Measurements from ENCODE around the gene NPDC1.
A peak's percentile ranks its signal among the peaks of the same experiment; 100 is the strongest.

The NPDC1 gene

DNA sequence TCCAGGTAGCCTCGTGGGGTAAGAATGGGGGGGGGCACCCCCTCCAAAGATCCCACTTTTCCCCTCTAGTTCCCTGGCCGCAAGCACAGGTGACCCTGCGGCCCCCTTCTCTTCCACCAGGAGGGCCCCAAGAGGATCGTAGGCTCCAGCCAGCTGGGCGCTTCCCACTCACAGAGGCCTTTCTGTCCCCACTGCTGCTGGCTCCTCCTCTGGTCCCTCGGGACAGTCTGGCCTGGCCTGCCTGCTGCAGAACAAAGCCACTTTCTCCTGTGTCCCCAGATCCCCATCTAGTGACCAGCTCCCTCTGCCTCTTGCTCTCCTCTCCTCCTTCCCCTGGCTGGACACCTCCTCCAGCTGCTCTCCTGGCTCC, 24.9 kb upstream of the NPDC1 start:
- Histone ChIP-seq H2BK120ac (ENCODE audit: low read depth, low read length) (no peak overlapping the region), H3K4me2 (ENCODE audit: low read length, poor library complexity, severe bottlenecking) (peak overlapping the region; percentile 86), H2AFZ (ENCODE audit: low read depth, low read length) (no peak overlapping the region), H3K27me3 (ENCODE audit: control insufficient read depth in 1 of 2, insufficient read depth in 1 of 2, low read length in 2 of 2) (peaks cover 0 to 10% of the 10 kb centered on the region in 2 experiments), H4K8ac (ENCODE audit: low read length) (peak overlapping the region; percentile 85), H3K27ac (ENCODE audit: low read length, poor library complexity, severe bottlenecking) (no peak overlapping the region), H3K14ac (ENCODE audit: low read length in 2 of 2) (no peak overlapping the region), H3K18ac (ENCODE audit: low read depth in 1 of 2, low read length in 2 of 2) (peak overlapping the region in 1 of 2 experiments; percentile 27), H3K9ac (ENCODE audit: low read length) (no peak overlapping the region), H3K4me1 (ENCODE audit: control insufficient read depth, insufficient read depth, low read depth, low read length) (peaks cover 16% of the 10 kb centered on the region), H2BK5ac (ENCODE audit: low read depth, low read length, poor library complexity, severe bottlenecking) (no peak overlapping the region), H3K4ac (ENCODE audit: low read depth in 1 of 2, low read length in 2 of 2) (no peak overlapping the region), H3K4me3 (ENCODE audit: insufficient read depth in 1 of 2, low read depth in 1 of 2, low read length in 2 of 2) (peak overlapping the region; percentile 24 to 60), H3K23ac (ENCODE audit: low read length in 2 of 2) (no peak overlapping the region), H3K79me1 (replicated peaks; ENCODE audit: low read length, poor library complexity, severe bottlenecking) (no peaks in the 10 kb centered on the region), H2BK15ac (ENCODE audit: low read depth, poor library complexity, severe bottlenecking) (no peak overlapping the region), H4K91ac (ENCODE audit: low read length) (peak overlapping the region; percentile 14), H2AK5ac (ENCODE audit: low read length, severe bottlenecking) (no peak overlapping the region), H3K9me3 (ENCODE audit: control insufficient read depth, low read length) (no peaks in the 10 kb centered on the region), H3K36me3 (ENCODE audit: control insufficient read depth in 1 of 2, insufficient read depth in 2 of 2, low read depth in 1 of 2, low read length in 2 of 2) (no peaks in the 10 kb centered on the region), H2BK12ac (ENCODE audit: low read length in 2 of 2) (peak overlapping the region; percentile 17 to 20)
- DNase-seq, result peak; percentile 24
- WGBS, result 28% methylated on average over 6 of the region's 6 CpGs

- Histone ChIP-seq H3K4me2 (ENCODE audit: low read length, poor library complexity, severe bottlenecking) (peak within 1 kb of the TSS; percentile 86), H3K27me3 (ENCODE audit: control insufficient read depth in 1 of 2, insufficient read depth in 1 of 2, low read length in 2 of 2) (peaks cover 0 to 10% of the 10 kb centered on the region in 2 experiments), H3K27ac (ENCODE audit: low read length, poor library complexity, severe bottlenecking) (no peak within 1 kb of the TSS), H3K23ac (ENCODE audit: low read length in 2 of 2) (peak within 1 kb of the TSS in 1 of 2 experiments; percentile 38), H3K79me1 (replicated peaks; ENCODE audit: low read length, poor library complexity, severe bottlenecking) (no peaks in the 10 kb centered on the region), H3K4me3 (ENCODE audit: insufficient read depth in 1 of 2, low read depth in 1 of 2, low read length in 2 of 2) (peak within 1 kb of the TSS; percentile 58 to 60), H2BK5ac (ENCODE audit: low read depth, low read length, poor library complexity, severe bottlenecking) (no peak within 1 kb of the TSS), H3K18ac (ENCODE audit: low read depth in 1 of 2, low read length in 2 of 2) (peak within 1 kb of the TSS in 1 of 2 experiments; percentile 27), H4K91ac (ENCODE audit: low read length) (peak within 1 kb of the TSS; percentile 14), H3K9ac (ENCODE audit: low read length) (no peak within 1 kb of the TSS), H4K8ac (ENCODE audit: low read length) (peak within 1 kb of the TSS; percentile 85), H2BK15ac (ENCODE audit: low read depth, poor library complexity, severe bottlenecking) (peak within 1 kb of the TSS; percentile 12), H3K36me3 (ENCODE audit: control insufficient read depth in 1 of 2, insufficient read depth in 2 of 2, low read depth in 1 of 2, low read length in 2 of 2) (no peaks in the 10 kb centered on the region), H3K14ac (ENCODE audit: low read length in 2 of 2) (no peak within 1 kb of the TSS), H2BK12ac (ENCODE audit: low read length in 2 of 2) (peak within 1 kb of the TSS; percentile 17 to 20), H3K4me1 (ENCODE audit: control insufficient read depth, insufficient read depth, low read depth, low read length) (peaks cover 16% of the 10 kb centered on the region), H3K4ac (ENCODE audit: low read depth in 1 of 2, low read length in 2 of 2) (no peak within 1 kb of the TSS), H2BK120ac (ENCODE audit: low read depth, low read length) (no peak within 1 kb of the TSS), H2AFZ (ENCODE audit: low read depth, low read length) (peak within 1 kb of the TSS; percentile 10), H2AK5ac (ENCODE audit: low read length, severe bottlenecking) (no peak within 1 kb of the TSS), H3K9me3 (ENCODE audit: control insufficient read depth, low read length) (no peaks in the 10 kb centered on the region)
- 0% methylated on average over 30 of the region's 74 CpGs for WGBS
- peak; percentile 92 for DNase-seq
Measured at GRCh38 chr9:137070201-137070905, 24.4 kb upstream of the NPDC1 start, which contains the start of gene SAPCD2. SAPCD2 (minus strand) TSS chr9:137070557; CDS start chr9:137070460, 97 bp downstream.

DNA sequence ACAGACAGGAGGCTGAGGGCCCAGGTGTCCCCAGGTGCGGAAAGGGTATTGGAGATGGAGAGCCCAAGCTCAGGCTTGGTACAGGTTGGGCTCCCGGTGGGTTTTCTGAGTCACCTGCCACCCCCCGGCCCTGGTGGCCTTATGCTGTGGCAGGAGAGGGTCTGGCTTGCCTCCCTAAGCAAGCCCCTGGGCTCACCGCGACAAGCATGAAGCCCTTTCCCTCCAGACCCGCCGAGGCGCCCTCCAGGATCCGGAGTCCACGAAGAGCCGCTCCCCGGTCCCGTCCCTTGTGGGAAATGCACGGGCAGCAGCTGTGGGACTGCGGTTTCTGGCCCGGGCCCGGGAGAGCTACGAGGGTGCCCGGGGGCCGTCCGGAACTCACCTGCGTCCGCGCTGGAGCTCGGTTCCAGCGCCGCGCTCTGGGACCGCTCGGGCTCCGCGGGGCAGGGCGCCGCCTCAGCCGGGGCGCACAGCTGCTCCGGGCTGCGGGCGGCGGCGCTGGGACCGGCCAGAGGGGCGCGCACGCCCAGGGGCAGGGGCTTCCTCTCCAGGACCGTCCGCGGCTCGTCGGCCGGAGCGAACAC, 23.6 kb upstream of the NPDC1 start:
- 12% methylated on average over 35 of the region's 52 CpGs for WGBS
- H2AFZ ChIP-seq (ENCODE audit: low read depth, low read length), result no peak overlapping the region

More for the DNA sequence above, 23.6 kb upstream of the NPDC1 start:
- Histone ChIP-seq H3K27me3 (ENCODE audit: control insufficient read depth in 1 of 2, insufficient read depth in 1 of 2, low read length in 2 of 2) (peaks cover 0 to 10% of the 10 kb centered on the region in 2 experiments), H4K8ac (ENCODE audit: low read length) (no peak overlapping the region), H4K91ac (ENCODE audit: low read length) (no peak overlapping the region), H3K4ac (ENCODE audit: low read depth in 1 of 2, low read length in 2 of 2) (no peak overlapping the region), H3K4me1 (ENCODE audit: control insufficient read depth, insufficient read depth, low read depth, low read length) (peaks cover 16% of the 10 kb centered on the region), H2AK5ac (ENCODE audit: low read length, severe bottlenecking) (no peak overlapping the region), H3K9me3 (ENCODE audit: control insufficient read depth, low read length) (no peaks in the 10 kb centered on the region), H3K4me2 (ENCODE audit: low read length, poor library complexity, severe bottlenecking) (peak overlapping the region; percentile 86), H3K27ac (ENCODE audit: low read length, poor library complexity, severe bottlenecking) (no peak overlapping the region), H3K4me3 (ENCODE audit: insufficient read depth in 1 of 2, low read depth in 1 of 2, low read length in 2 of 2) (no peak overlapping the region), H3K36me3 (ENCODE audit: control insufficient read depth in 1 of 2, insufficient read depth in 2 of 2, low read depth in 1 of 2, low read length in 2 of 2) (peaks cover 0 to 4% of the 10 kb centered on the region in 2 experiments), H3K18ac (ENCODE audit: low read depth in 1 of 2, low read length in 2 of 2) (no peak overlapping the region), H2BK5ac (ENCODE audit: low read depth, low read length, poor library complexity, severe bottlenecking) (no peak overlapping the region), H3K23ac (ENCODE audit: low read length in 2 of 2) (no peak overlapping the region), H3K14ac (ENCODE audit: low read length in 2 of 2) (no peak overlapping the region), H2BK15ac (ENCODE audit: low read depth, poor library complexity, severe bottlenecking) (no peak overlapping the region), H2BK12ac (ENCODE audit: low read length in 2 of 2) (no peak overlapping the region), H3K79me1 (replicated peaks; ENCODE audit: low read length, poor library complexity, severe bottlenecking) (no peaks in the 10 kb centered on the region), H2BK120ac (ENCODE audit: low read depth, low read length) (no peak overlapping the region), H3K9ac (ENCODE audit: low read length) (no peak overlapping the region)
- no peak for DNase-seq

Measured in mesenchymal stem cell (in vitro differentiated cells and primary cell).